GM19395 (cell line): ENCODE data around the gene CXXC5.

ENCODE experiments used
- ATAC-seq: cut with Tn5 transposase; IDR thresholded peaks from one replicate; pipeline ENCODE4 v1.9.1; 2021; ENCODE audit warnings: mild to moderate bottlenecking, moderate library complexity; ENCODE audit not compliant: unreplicated experiment

Gene CXXC5

DNA sequence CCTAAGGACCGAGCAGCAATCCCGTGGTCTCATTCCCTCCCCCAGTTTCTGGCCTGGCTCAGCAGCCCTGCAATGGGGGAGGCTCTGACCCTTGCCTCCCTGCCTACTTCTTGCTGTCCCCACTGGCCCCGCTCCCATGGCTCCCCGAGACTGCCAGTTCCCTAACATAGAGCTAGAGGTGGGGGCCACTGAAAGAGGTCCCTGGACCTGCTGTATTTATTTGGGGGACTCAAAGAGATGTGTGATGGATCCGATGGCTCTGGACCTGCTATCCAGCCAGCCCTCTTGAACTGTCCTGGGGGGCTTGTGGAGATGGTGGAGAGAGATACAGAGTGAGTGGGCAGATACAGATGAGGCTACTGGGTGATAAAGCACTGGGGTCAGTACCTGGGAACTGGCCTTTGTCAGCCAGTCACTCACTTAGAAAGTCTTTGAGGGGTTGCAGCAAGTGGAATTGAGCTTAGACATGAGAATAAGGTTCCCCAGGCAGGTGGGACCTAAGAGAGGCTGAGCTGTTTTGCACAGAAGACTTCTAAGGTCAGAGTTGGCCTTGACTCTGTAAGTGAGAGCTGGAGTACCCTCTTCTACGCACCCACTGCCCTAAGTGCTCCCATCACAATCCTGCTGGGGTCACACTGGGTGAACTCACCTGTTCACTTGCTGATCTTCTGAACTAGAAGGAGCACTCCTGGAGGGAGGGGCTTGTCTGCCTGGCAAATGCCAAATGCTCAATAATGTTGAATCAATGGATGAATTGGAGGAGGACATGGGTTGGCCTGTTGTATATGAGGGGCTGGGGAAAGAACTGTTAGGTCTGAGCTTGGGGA, 42.9 kb downstream of the CXXC5 start:
- no peak for ATAC-seq

DNA sequence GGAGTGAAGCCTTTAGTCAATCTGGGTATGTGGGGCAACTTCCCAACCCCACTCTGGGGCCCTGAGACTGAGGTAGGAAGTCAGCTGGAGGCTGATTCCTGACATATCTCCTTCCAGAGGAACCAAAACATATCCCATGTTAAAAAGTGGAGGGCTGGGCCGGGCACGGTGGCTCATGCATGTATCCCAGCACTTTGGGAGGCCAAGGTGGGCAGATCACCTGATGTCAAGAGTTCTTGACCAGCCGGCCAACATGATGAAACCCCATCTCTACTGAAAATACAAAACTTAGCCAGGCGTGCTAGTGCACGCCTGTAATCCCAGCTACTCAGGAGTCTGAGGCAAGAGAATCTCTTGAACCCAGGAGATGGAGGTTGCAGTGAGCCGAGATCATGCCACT, 44.0 kb downstream of the CXXC5 start:
- no peak for ATAC-seq

DNA sequence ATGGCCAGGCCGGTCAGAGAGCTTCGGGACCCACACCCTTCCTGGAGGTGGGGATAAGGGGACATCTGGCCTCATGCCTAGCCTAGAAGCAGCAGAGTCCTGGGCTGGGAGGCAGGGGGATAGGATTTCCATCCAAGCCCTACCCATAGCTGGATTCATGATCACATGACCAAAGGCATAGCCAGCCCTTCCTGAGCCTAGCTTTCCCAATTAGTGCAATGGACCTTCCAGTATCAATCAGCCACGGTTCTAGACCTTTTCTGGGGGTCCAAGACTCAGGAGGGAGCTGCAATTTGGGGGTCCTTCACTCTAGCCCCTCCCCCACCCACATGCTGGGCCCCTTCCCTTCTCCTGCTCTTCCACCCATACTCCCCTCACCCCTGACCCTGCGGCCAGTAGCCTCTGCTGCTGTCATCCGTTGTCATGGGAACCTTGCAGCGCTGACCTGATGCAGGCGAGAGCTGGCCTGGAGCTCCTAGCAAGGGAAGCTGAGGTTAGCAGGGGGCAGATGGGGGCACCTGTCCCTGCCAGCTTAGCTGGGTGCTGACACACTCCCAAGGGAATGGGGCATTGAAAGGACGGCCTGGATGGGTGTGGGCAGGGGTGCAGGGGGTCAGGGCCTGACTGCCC, 44.6 kb downstream of the CXXC5 start:
- ATAC-seq, result no peak

DNA sequence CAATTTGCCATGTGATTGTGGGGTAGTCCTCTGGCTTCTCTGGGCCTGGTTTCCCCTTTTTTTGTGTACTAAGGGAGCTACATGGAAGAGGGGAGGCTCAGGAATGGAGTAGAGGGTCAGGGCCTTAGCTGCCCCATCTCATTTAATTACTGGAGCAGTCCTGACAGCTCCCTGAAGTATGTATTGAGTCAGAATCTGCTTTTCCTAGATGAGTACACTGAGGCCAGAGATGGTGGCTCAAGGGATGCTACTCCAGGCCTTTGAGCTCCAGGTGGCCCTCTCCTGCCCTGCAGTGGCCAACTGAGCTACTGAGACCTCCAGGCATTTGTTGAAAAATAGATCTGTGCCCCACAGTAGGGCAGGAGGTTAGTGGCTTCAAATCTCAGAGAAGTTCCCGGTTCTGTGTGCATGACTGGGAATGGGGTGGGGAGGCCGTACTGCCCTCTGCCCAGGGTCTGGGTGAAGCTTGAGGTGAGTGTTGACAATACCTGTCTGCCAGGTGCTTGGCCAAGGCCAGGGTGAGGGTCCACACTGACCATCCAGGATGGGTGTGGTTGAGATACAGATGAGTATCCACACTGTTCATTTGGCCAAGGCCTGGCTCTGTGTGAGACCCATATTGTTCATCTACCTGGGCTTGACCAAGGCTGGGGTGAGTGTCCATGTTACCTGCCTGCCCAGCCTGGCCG, 45.7 kb downstream of the CXXC5 start:
- ATAC-seq, result no peak

DNA sequence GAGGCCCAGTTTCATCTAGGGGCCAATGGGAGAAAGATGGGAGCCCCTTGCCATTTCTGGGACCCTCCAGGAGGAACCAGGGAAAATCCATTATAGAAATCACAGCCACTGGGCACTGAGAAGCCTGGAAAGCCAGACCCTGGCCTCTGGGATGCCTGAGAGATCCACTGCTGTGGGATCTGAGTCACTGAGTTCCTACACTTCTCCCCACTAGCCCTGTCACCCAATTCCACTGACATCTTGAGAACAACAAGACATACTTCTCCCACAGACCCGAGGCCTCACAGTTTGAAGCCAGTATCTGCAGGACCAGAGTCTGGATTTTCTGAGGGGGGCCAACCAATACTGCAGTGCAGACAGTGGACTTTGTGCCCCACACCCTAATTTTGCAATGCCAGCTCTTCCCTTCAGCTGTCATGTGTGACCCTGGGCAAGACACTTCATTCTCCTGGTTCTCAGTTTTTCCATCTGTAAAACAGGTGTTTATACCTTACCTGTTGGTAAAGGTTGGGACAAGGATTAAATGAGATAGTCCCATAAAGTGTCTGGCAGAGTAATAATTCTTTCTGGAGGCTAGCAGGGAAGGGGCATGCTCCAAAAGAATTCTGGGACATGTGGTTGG, 46.5 kb downstream of the CXXC5 start:
- no peak for ATAC-seq

- no peak for ATAC-seq
These were observed 47.0 kb downstream of the CXXC5 start for GRCh38 chr5:139695178-139695573.

GRCh38 chr5:139696167-139696893, 48.2 kb downstream of the CXXC5 start:
- ATAC-seq, result no peak

- ATAC-seq, result no peak
These were observed 48.9 kb downstream of the CXXC5 start for GRCh38 chr5:139696894-139697658.

GRCh38 chr5:139698490-139699146, 50.5 kb downstream of the CXXC5 start:
- no peak for ATAC-seq

DNA sequence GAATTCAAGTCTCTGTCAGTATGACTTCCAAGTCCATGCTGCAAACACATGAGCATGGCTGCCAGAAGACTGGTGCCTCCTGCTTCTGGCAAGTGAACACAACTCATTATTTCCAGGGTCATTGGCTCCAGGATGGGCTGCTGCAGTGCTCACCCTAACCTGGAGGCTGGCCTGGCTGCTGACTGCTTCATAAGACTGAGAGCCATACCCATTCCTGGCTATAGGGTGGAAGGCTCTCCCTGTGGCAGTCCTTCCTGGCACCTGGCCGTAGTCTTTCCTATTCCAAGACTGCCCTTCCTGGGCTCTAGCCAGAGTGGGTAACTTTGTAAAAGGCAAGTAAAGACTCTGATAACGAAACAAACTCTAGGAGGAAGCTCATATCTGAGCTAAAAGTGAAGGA, 51.2 kb downstream of the CXXC5 start:
- no peak for ATAC-seq

DNA sequence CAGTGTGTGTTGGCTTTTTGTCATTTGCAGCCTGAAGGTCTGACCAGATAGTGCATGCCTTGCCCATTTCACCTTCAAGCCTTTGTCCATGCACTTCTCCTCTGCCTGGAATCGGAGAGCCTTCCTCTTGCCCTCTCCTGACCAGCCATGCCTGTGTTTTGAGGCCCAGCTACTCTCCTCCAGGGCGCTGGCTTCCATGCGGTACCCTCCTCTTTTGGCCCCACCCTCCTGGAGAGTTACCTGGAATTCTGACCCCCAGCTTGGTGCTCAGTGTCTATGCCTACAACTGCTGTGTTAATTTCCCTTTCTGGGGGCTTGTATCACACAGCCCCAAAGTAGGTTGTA, 52.5 kb downstream of the CXXC5 start:
- no peak for ATAC-seq

DNA sequence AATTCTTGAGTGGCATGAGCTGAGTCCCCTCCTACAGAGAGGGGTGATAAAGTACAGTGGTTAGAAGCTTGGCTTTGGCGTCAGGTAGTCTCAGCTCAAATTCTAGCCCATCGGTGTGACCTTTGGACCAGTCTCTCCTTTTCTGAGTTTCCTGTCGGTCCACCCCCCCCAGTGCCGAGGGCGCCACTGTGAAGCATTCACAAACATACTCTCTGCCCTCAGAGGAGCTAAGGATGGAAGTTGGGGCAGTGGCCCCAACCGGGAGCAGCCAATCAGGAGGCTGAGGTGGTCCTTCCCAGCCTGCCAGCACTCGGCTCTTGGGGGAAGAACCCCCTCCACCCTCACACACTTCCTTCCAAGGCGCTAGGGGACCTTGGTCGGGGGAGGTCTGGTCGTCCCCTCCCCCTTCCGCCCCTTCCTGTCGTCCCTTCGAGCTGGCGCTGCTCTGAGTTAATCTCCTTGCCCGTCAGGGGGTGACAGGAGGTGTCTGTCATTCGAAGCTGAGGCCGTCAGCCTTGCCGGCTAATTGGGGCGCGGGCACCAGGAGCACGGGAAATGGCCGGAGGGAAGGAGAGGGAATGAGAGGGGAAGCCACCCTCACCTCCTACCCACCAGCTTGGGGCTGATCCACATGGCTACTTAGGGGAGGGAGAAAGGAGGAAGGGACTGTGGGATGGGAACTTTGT, 53.0 kb downstream of the CXXC5 start:
- ATAC-seq, result no peak

DNA sequence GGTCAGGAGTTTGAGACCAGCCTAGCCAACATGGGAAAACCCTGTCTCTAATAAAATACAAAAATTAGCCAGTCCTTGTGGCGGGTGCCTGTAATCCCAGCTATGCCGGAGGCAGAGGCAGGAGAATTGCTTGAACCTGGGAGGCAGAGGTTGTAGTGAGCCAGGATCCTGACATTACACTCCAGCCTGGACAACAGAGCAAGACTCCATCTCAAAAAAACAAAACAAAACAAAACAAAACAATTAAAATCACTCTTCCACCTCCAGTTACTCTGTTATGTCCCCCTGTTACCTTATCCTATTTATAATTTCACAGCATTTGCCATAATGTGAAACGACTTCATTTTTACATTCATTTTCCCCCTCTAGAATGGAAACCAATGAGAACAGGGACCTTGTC, 54.4 kb downstream of the CXXC5 start:
- no peak for ATAC-seq

GRCh38 chr5:139704748-139705147, 56.6 kb downstream of the CXXC5 start:
- ATAC-seq, result no peak

DNA sequence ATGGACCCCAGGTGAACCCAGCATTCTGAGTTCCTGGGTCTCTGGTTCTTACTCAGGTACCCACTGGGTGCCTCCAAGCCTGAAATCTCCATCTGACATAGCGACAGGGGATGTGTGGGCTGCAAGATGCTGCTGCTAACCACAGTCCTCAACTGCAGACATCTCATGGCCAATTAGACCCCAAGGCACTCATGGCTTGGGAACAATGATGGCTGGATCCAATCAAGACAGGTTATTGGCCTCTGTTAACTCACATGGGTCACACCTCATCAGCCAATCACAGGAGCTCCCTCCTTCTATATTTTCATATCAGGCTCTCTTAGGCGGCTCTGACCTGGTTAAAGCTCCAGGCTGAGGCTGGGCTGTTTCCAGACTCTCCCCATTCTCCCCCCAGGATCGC, 57.0 kb downstream of the CXXC5 start:
- no peak for ATAC-seq

- ATAC-seq, result no peak
These were observed 57.8 kb downstream of the CXXC5 start for GRCh38 chr5:139705655-139706587.

DNA sequence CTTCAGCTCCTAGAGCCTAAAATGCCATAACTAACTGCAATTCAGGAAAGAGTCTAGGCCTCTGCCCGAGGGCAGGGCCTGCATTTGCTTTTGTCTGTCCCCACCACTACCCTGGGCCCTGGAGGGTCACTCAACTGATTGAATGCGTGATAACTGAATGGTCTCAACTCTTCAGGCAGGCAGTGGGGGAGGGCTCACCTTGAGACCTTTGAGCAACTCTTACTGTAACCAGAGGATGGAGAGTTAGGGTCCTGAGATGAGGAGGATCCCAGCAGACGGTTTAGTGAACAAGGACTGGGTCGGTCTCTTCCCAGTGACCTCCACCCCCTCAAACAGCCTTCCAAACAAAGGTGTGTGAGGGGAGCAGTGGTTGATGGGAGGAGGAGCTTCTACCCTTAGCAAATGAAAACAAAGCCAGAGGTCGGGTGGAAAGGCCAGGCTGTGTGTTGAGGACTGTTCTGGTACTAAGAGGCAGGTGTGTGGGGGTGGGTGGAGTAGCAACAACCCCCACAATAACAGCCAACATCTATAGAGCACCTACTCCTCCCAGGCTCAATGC, 59.4 kb downstream of the CXXC5 start:
- ATAC-seq, result no peak

DNA sequence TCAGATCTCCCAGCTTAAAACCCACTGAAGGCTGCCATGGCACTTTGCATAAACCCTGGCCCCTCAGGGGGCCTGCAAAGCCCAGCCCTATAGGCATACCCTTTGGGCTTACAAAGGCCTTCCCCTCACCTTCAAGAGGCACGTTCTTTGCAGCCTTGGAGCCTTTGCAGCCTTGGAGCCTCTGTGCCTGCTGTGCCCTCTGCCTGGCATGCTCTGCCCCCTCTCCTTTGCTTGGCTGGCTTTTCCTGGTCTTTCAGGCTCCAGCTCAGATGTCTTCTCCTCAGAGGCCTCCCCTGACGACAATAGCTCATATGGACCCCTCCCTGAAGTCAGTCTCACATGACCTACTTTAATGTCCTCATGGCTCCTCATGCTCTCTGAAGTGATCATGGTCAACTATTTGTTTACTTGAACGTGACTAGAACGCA, 60.3 kb downstream of the CXXC5 start:
- no peak for ATAC-seq
